HepG2 (cell line): ENCODE results near the gene PTGIS. TPM values are rescaled to one million over a fixed set of nuclear protein-coding genes. Genes with fewer than 3 reads are reported as not detected.

Experiments used
- CREBL2 ChIP-seq: sonication (generic); formaldehyde crosslinking; IDR thresholded peaks from 2 replicates; pipeline ENCODE4 v1.8.1; 2023; ENCODE audit warnings: missing genetic modification reagents, mild to moderate bottlenecking, borderline replicate concordance
- FOXP1 ChIP-seq, 2 experiments: fragments of 450-650 bp in 1 of 2; IDR thresholded peaks; 2 replicates each; pipeline ENCODE4 v1.6.1; 2017 to 2018; ENCODE audit warnings: antibody characterized with exemption in 1 of 2
- IKZF5 ChIP-seq: IDR thresholded peaks from 2 replicates; pipeline ENCODE4 v1.6.1; 2018; ENCODE audit warnings: missing genetic modification reagents, mild to moderate bottlenecking, missing compliant biosample characterization
- MLX ChIP-seq: IDR thresholded peaks from 2 replicates; pipeline ENCODE4 v1.6.1; 2016
- REST ChIP-seq, 2 experiments: IDR thresholded peaks; 2 replicates each; pipeline ENCODE4 v1.6.1; 2011 to 2012; ENCODE audit warnings: low read length in 2 of 2, borderline replicate concordance in 1 of 2, low read depth in 1 of 2, mild to moderate bottlenecking in 1 of 2, moderate library complexity in 1 of 2
- SALL2 ChIP-seq: sonication (generic); formaldehyde crosslinking; IDR thresholded peaks from 2 replicates; pipeline ENCODE4 v1.8.1; 2023; ENCODE audit warnings: mild to moderate bottlenecking, missing genetic modification reagents, inconsistent platforms
- ZNF160 ChIP-seq: sonication (generic); formaldehyde crosslinking; IDR thresholded peaks from 2 replicates; pipeline ENCODE4 v1.8.0; 2022; ENCODE audit warnings: mild to moderate bottlenecking, inconsistent platforms, missing genetic modification reagents
- ZNF343 ChIP-seq: sonication (generic); formaldehyde crosslinking; IDR thresholded peaks from 2 replicates; pipeline ENCODE4 v1.4.0; 2020; ENCODE audit warnings: mild to moderate bottlenecking, missing genetic modification reagents
- ZNF414 ChIP-seq: sonication (generic); formaldehyde crosslinking; IDR thresholded peaks from 2 replicates; pipeline ENCODE4 v1.5.0; 2020; ENCODE audit warnings: missing genetic modification reagents
- ZNF562 ChIP-seq: sonication (generic); formaldehyde crosslinking; IDR thresholded peaks from 2 replicates; pipeline ENCODE4 v1.8.0; 2022; ENCODE audit warnings: missing genetic modification reagents, borderline replicate concordance
- ZNF607 ChIP-seq: sonication (generic); formaldehyde crosslinking; IDR thresholded peaks from 2 replicates; pipeline ENCODE4 v1.5.1; 2020; ENCODE audit warnings: missing genetic modification reagents, mild to moderate bottlenecking, borderline replicate concordance
- ZNF704 ChIP-seq: sonication (generic); formaldehyde crosslinking; IDR thresholded peaks from 2 replicates; pipeline ENCODE4 v1.8.1; 2023; ENCODE audit warnings: mild to moderate bottlenecking, inconsistent platforms, moderate library complexity, missing genetic modification reagents, borderline replicate concordance
- polyA plus RNA-seq, 8 experiments: library from polyadenylated mRNA; depleted of rRNA in 3 of 8; stranded (reverse) in 7 of 8; unstranded in 1 of 8; fragments of >200 nt; fragmentation: Illumina TruSeq in 4 of 8; extraction: Trizol in 4 of 8; gene quantifications; 2 replicates each; pipeline versions ENCODE4 v1.2.1 to v1.2.3, GENCODE V29; 2011 to 2016; ENCODE audit warnings: low read depth in 4 of 8, missing spikeins in 1 of 8, mixed read lengths in 1 of 8; ENCODE audit not compliant: insufficient read depth in 1 of 8
- total RNA-seq, 5 experiments: library from RNA; depleted of rRNA; stranded (reverse); fragments of >200 nt; fragmentation: Illumina TruSeq; extraction: Trizol; gene quantifications; 2 replicates each; pipeline ENCODE4 v1.2.3, GENCODE V29; 2016; ENCODE audit warnings: low read depth in 1 of 5
- TF ChIP-seq, protein P1 (sequence below): sonication (generic); formaldehyde crosslinking; IDR thresholded peaks from 2 replicates; pipeline ENCODE4 v1.8.0; 2022; ENCODE audit warnings: missing genetic modification reagents, mild to moderate bottlenecking, moderate library complexity, borderline replicate concordance
- TF ChIP-seq, protein P2 (sequence below): sonication (generic); formaldehyde crosslinking; IDR thresholded peaks from 2 replicates; pipeline ENCODE4 v1.4.0; 2020; ENCODE audit warnings: missing genetic modification reagents

Gene PTGIS
- total and polyA plus RNA-seq, 2 of the 13 experiments (the other 11 are each of a cell fraction or from before 2014, with no cell fraction given) = not detected

DNA sequence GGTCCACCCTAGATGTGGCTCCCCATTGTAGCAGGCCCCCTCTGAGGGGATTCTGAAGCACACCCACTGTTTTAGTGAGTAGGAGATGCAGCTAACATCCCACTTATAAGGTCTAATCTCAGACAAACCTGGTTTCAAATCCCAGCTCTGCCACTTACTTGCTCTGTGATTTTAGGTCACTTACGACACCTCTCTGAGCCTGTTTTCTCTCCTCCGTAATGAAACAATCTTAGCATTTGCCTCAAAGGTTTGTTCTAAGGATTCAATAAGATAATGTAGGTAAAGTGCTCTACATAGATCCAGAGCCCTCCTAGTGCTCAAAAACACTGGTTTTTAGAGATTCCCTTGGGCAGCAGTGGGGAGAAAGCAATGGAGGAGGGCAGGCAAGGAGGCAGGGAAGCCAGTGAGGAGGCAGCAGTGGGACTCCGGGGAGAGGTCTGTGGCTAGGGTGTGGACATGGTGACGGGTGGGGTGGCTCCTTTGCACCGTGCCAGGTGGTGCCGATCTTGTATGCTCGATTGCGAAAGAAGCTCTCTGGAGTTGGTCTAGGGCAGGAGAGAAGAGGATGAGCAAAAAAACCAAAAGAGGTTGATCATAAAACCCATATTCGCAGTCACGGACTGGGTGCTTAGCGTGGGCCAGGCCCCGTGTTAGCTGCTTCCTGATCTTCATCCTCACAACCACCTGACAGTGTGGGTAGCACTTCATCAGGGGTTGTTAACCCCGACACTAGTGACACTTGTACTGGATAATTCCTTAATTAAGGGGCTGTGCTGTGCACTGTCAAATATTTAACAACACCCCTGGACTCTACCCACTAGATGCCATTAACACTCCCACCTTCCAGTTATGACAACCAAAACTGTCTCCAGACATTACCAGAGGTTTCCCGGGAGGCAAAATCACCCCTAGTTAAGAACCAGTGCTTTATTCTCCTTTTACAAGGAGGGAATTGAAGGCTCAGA is 16.8 kb upstream of the PTGIS start (continued):
- TF ChIP-seq SALL2 (CRISPR knock-in tag) = 0 out of 2 replicates have a peak, but pooled peaks have one; percentile 39
- TF ChIP-seq CREBL2 (CRISPR knock-in tag) = no peak
- 0 out of 2 replicates have a peak, but pooled peaks have one; percentile 13 for TF ChIP-seq ZNF343 (CRISPR knock-in tag)
- TF ChIP-seq ZNF562 (CRISPR knock-in tag) = no peak
- no peak for TF ChIP-seq IKZF5 (CRISPR knock-in tag)
- TF ChIP-seq ZNF704 (CRISPR knock-in tag) = 0 out of 2 replicates have a peak, but pooled peaks have one; percentile 60
- no peak for TF ChIP-seq ZNF414 (CRISPR knock-in tag)
- TF ChIP-seq MLX (CRISPR knock-in tag) = no peak
- TF ChIP-seq, protein P1, sequence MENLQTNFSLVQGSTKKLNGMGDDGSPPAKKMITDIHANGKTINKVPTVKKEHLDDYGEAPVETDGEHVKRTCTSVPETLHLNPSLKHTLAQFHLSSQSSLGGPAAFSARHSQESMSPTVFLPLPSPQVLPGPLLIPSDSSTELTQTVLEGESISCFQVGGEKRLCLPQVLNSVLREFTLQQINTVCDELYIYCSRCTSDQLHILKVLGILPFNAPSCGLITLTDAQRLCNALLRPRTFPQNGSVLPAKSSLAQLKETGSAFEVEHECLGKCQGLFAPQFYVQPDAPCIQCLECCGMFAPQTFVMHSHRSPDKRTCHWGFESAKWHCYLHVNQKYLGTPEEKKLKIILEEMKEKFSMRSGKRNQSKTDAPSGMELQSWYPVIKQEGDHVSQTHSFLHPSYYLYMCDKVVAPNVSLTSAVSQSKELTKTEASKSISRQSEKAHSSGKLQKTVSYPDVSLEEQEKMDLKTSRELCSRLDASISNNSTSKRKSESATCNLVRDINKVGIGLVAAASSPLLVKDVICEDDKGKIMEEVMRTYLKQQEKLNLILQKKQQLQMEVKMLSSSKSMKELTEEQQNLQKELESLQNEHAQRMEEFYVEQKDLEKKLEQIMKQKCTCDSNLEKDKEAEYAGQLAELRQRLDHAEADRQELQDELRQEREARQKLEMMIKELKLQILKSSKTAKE (CRISPR knock-in tag) = no peak
- TF ChIP-seq ZNF160 (CRISPR knock-in tag) = peak; percentile 66; the same call in 1 of the 2 replicates
- TF ChIP-seq, protein P2, sequence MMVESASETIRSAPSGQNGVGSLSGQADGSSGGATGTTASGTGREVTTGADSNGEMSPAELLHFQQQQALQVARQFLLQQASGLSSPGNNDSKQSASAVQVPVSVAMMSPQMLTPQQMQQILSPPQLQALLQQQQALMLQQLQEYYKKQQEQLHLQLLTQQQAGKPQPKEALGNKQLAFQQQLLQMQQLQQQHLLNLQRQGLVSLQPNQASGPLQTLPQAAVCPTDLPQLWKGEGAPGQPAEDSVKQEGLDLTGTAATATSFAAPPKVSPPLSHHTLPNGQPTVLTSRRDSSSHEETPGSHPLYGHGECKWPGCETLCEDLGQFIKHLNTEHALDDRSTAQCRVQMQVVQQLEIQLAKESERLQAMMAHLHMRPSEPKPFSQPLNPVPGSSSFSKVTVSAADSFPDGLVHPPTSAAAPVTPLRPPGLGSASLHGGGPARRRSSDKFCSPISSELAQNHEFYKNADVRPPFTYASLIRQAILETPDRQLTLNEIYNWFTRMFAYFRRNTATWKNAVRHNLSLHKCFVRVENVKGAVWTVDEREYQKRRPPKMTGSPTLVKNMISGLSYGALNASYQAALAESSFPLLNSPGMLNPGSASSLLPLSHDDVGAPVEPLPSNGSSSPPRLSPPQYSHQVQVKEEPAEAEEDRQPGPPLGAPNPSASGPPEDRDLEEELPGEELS (CRISPR knock-in tag) = peak; percentile 28; the same call in 1 of the 2 replicates
- peak; percentile 9 for TF ChIP-seq ZNF607 (CRISPR knock-in tag)
- no peak for TF ChIP-seq REST (IDR thresholded peaks at IDR 0.05; ENCODE audit: borderline replicate concordance in 1 of 2, low read depth in 1 of 2, low read length in 2 of 2)
- no peak for TF ChIP-seq FOXP1 (IDR thresholded peaks at IDR 0.05)
- TF ChIP-seq FOXP1 (CRISPR knock-in tag; IDR thresholded peaks at IDR 0.05) = no peak
